H1 (cell line): ENCODE results near the gene ORC3. TPM values are rescaled to one million over a fixed set of nuclear protein-coding genes. Genes with fewer than 3 reads are reported as not detected.

Source experiments
- CTCF ChIA-PET: fragments of 300-600 bp; sonication (Branson Sonifier 250); formaldehyde crosslinking; loops from one replicate; lab custom pipeline; 2021; ENCODE audit not compliant: partially characterized antibody; lab: Charles Lee
- POLR2A ChIA-PET: fragments of 300-600 bp; sonication (Branson Sonifier 250); formaldehyde crosslinking; loops from one replicate; lab custom pipeline; 2021; ENCODE audit warnings: inconsistent platforms; ENCODE audit not compliant: partially characterized antibody; lab: Charles Lee
- DNase-seq, 2 experiments: peaks; one replicate each; pipeline versions ENCODE4 v3.0.0 to v3.0.0-alpha.2; 2010 to 2022; ENCODE audit warnings: low spot score in 2 of 2, low read depth in 1 of 2, mixed read lengths in 1 of 2
- FAIRE-seq: peaks from 2 replicates; lab custom pipeline; 2011; peaks lifted over from hg19 to GRCh38; lab: Jason Lieb, UNC
- H2AFZ ChIP-seq: 2 replicates; pipeline ENCODE4 v1.8.1; 2012; ENCODE audit warnings: low read length, inconsistent platforms
- H2AK5ac ChIP-seq: 2 replicates; pipeline ENCODE4 v1.6.1; 2013; ENCODE audit warnings: low read depth, low read length
- H2BK120ac ChIP-seq: replicated peaks from 2 replicates; pipeline ENCODE3; 2013; ENCODE audit warnings: low read depth, low read length, inconsistent platforms
- H2BK12ac ChIP-seq: 2 replicates; pipeline ENCODE4 v1.6.1; 2013; ENCODE audit warnings: low read depth, low read length
- H2BK15ac ChIP-seq: 2 replicates; pipeline ENCODE4 v1.6.1; 2013; ENCODE audit warnings: low read length
- H2BK20ac ChIP-seq: 2 replicates; pipeline ENCODE4 v1.6.1; 2013; ENCODE audit warnings: low read length
- H2BK5ac ChIP-seq: 2 replicates; pipeline ENCODE4 v1.6.1; 2013; ENCODE audit warnings: low read depth, low read length
- H3K14ac ChIP-seq: 2 replicates; pipeline ENCODE4 v1.6.1; 2013; ENCODE audit warnings: inconsistent platforms; ENCODE audit not compliant: insufficient read length
- H3K18ac ChIP-seq: 2 replicates; pipeline ENCODE4 v1.6.1; 2013; ENCODE audit warnings: low read length; ENCODE audit errors: extremely low read depth
- H3K23ac ChIP-seq: 2 replicates; pipeline ENCODE4 v1.6.1; 2013; ENCODE audit warnings: inconsistent platforms; ENCODE audit not compliant: insufficient read length
- H3K23me2 ChIP-seq: 2 replicates; pipeline ENCODE4 v1.6.1; 2013; ENCODE audit warnings: low read depth, low read length
- H3K27ac ChIP-seq: 2 replicates; pipeline ENCODE4 v1.6.1; 2011; ENCODE audit warnings: low read depth, low read length, inconsistent platforms
- H3K27me3 ChIP-seq, 4 experiments: replicated peaks in 1 of 4; 1 replicate in 1 of 4; 2 replicates in 3 of 4; pipeline versions ENCODE4 v1.6.1 to v1.8.1; 2011 to 2013; ENCODE audit warnings: low read length in 3 of 4, mild to moderate bottlenecking in 3 of 4, inconsistent platforms in 2 of 4, mixed read lengths in 2 of 4, moderate library complexity in 1 of 4; ENCODE audit not compliant: control insufficient read depth in 3 of 4, insufficient read depth in 3 of 4; ENCODE audit errors: extremely low read depth in 1 of 4
- H3K36me3 ChIP-seq, 4 experiments: 2 replicates each; pipeline versions ENCODE4 v1.6.1 to v1.8.1; 2011 to 2013; ENCODE audit warnings: mild to moderate bottlenecking in 4 of 4, low read length in 3 of 4, moderate library complexity in 2 of 4, control low read depth in 1 of 4, inconsistent platforms in 1 of 4; ENCODE audit not compliant: insufficient read depth in 4 of 4, control insufficient read depth in 2 of 4
- H3K4ac ChIP-seq: replicated peaks from 2 replicates; pipeline ENCODE3; 2013; ENCODE audit warnings: low read length, low read depth, mixed read lengths, inconsistent platforms; ENCODE audit not compliant: insufficient read length
- H3K4me1 ChIP-seq, 4 experiments: replicated peaks in 1 of 4; 1 replicate in 1 of 4; 2 replicates in 3 of 4; pipeline versions ENCODE4 v1.6.1 to v1.8.1; 2011 to 2013; ENCODE audit warnings: low read length in 3 of 4, inconsistent platforms in 2 of 4, mixed read lengths in 1 of 4; ENCODE audit not compliant: insufficient read depth in 4 of 4, control insufficient read depth in 3 of 4
- H3K4me2 ChIP-seq, 2 experiments: 2 replicates each; pipeline versions ENCODE4 v1.6.1 to v1.8.1; 2011 to 2013; ENCODE audit warnings: low read depth in 2 of 2, low read length in 2 of 2, control low read depth in 1 of 2, inconsistent platforms in 1 of 2, mild to moderate bottlenecking in 1 of 2; ENCODE audit not compliant: insufficient read depth in 1 of 2
- H3K4me3 ChIP-seq, 4 experiments: fragments of 200-600, 300-600 bp in 1 of 4; sonication (generic), shearing (Covaris generic), sonication (Bioruptor Twin) in 1 of 4; 2 replicates each; pipeline versions ENCODE4 v1.5.1 to v1.8.1; 2011 to 2016; ENCODE audit warnings: low read length in 4 of 4, low read depth in 3 of 4, control low read depth in 2 of 4, inconsistent platforms in 2 of 4, mild to moderate bottlenecking in 2 of 4, mixed read lengths in 1 of 4, moderate library complexity in 1 of 4; ENCODE audit not compliant: insufficient read depth in 2 of 4; ENCODE audit errors: extremely low read depth in 1 of 4
- H3K56ac ChIP-seq: replicated peaks from 2 replicates; pipeline ENCODE3; 2013; ENCODE audit warnings: low read depth, mild to moderate bottlenecking, mixed read lengths, low read length, inconsistent platforms; ENCODE audit not compliant: insufficient read length
- H3K79me1 ChIP-seq: 2 replicates; pipeline ENCODE4 v1.6.1; 2013; ENCODE audit warnings: low read depth, low read length, control low read depth
- H3K79me2 ChIP-seq, 2 experiments: 2 replicates each; pipeline versions ENCODE4 v1.6.1 to v1.8.1; 2012 to 2013; ENCODE audit warnings: low read length in 2 of 2, mild to moderate bottlenecking in 2 of 2, inconsistent platforms in 1 of 2; ENCODE audit not compliant: insufficient read depth in 2 of 2, control insufficient read depth in 1 of 2
- H3K9ac ChIP-seq, 4 experiments: replicated peaks in 1 of 4; 1 replicate in 1 of 4; 2 replicates in 3 of 4; pipeline versions ENCODE4 v1.6.1 to v1.8.1; 2011 to 2013; ENCODE audit warnings: low read depth in 3 of 4, low read length in 3 of 4, control low read depth in 2 of 4, mild to moderate bottlenecking in 2 of 4, moderate library complexity in 2 of 4, inconsistent platforms in 1 of 4; ENCODE audit errors: extremely low read depth in 1 of 4
- H3K9me3 ChIP-seq, 2 experiments: 2 replicates each; pipeline versions ENCODE4 v1.6.1 to v1.8.1; 2012 to 2013; ENCODE audit warnings: mild to moderate bottlenecking in 2 of 2, moderate library complexity in 2 of 2, control low read depth in 1 of 2, inconsistent platforms in 1 of 2, low read depth in 1 of 2, low read length in 1 of 2, mixed read lengths in 1 of 2; ENCODE audit not compliant: insufficient read depth in 2 of 2
- H4K20me1 ChIP-seq, 2 experiments: replicated peaks in 1 of 2; 2 replicates each; pipeline versions ENCODE3 to v1.8.1; 2011 to 2013; ENCODE audit warnings: inconsistent platforms in 2 of 2, low read length in 2 of 2, mild to moderate bottlenecking in 1 of 2; ENCODE audit not compliant: insufficient read depth in 2 of 2, control insufficient read depth in 1 of 2
- H4K5ac ChIP-seq: 2 replicates; pipeline ENCODE4 v1.6.1; 2013; ENCODE audit warnings: low read length, low read depth, mixed read lengths, inconsistent platforms; ENCODE audit not compliant: insufficient read length
- H4K8ac ChIP-seq: 2 replicates; pipeline ENCODE4 v1.8.0; 2013; ENCODE audit warnings: mild to moderate bottlenecking, moderate library complexity, low read length, inconsistent platforms; ENCODE audit not compliant: insufficient read depth; ENCODE audit errors: extremely low read depth
- H4K91ac ChIP-seq: replicated peaks from 2 replicates; pipeline ENCODE3; 2013; ENCODE audit warnings: low read length, mixed read lengths, inconsistent platforms; ENCODE audit not compliant: insufficient read length
- ASH2L ChIP-seq: fragments of 200-600, 300-600 bp; sonication (generic); IDR thresholded peaks from one replicate; pipeline ENCODE4 v1.7.1; 2017; ENCODE audit warnings: low read length
- BACH1 ChIP-seq: IDR thresholded peaks from 2 replicates; pipeline ENCODE4 v1.6.1; 2012; ENCODE audit warnings: low read length, improper control_type of control experiment
- CEBPB ChIP-seq: IDR thresholded peaks from 2 replicates; pipeline ENCODE4 v1.6.1; 2012; ENCODE audit warnings: low read depth, low read length
- EP300 ChIP-seq, 2 experiments: IDR thresholded peaks; 1 replicate in 1 of 2; 2 replicates in 1 of 2; pipeline ENCODE4 v1.6.1; 2011 to 2012; ENCODE audit warnings: low read depth in 2 of 2, low read length in 2 of 2, mild to moderate bottlenecking in 2 of 2, borderline replicate concordance in 1 of 2, inconsistent platforms in 1 of 2, moderate library complexity in 1 of 2
- JUND ChIP-seq: IDR thresholded peaks from 2 replicates; pipeline ENCODE4 v1.6.1; 2011; ENCODE audit warnings: mild to moderate bottlenecking, improper control_type of control experiment, low read length
- KDM5A ChIP-seq: fragments of 200-600 bp; IDR thresholded peaks from 2 replicates; pipeline ENCODE4 v1.7.1; 2012; ENCODE audit warnings: mild to moderate bottlenecking, low read length, inconsistent platforms, mixed read lengths
- POLR2AphosphoS5 ChIP-seq: IDR thresholded peaks from 2 replicates; pipeline ENCODE4 v1.6.1; 2011; ENCODE audit warnings: low read depth, low read length
- RBBP5 ChIP-seq: IDR thresholded peaks from 2 replicates; pipeline ENCODE4 v1.7.1; 2012; ENCODE audit warnings: low read depth, mild to moderate bottlenecking, inconsistent platforms, low read length, moderate library complexity, borderline replicate concordance
- RXRA ChIP-seq: IDR thresholded peaks from 2 replicates; pipeline ENCODE4 v1.6.1; 2011; ENCODE audit warnings: low read depth, mild to moderate bottlenecking, low read length, moderate library complexity; ENCODE audit not compliant: insufficient read depth
- SAP30 ChIP-seq: fragments of 300-600 bp; sonication (generic); IDR thresholded peaks from 2 replicates; pipeline ENCODE4 v1.7.1; 2012; ENCODE audit warnings: low read length, moderate library complexity, mild to moderate bottlenecking, inconsistent platforms; ENCODE audit not compliant: insufficient read depth, insufficient replicate concordance
- SIRT6 ChIP-seq: IDR thresholded peaks from one replicate; pipeline ENCODE4 v1.7.1; 2012; ENCODE audit warnings: low read length, inconsistent platforms
- SP1 ChIP-seq: IDR thresholded peaks from 2 replicates; pipeline ENCODE4 v1.6.1; 2011; ENCODE audit warnings: low read depth, low read length
- SP2 ChIP-seq: IDR thresholded peaks from 2 replicates; pipeline ENCODE4 v1.6.1; 2012; ENCODE audit warnings: mild to moderate bottlenecking, low read length, inconsistent platforms
- SP4 ChIP-seq: IDR thresholded peaks from 2 replicates; pipeline ENCODE4 v1.6.1; 2012; ENCODE audit warnings: low read length, inconsistent platforms
- SUZ12 ChIP-seq: fragments of 200-600 bp; sonication (generic); IDR thresholded peaks from 2 replicates; pipeline ENCODE4 v1.6.1; 2012; ENCODE audit warnings: mild to moderate bottlenecking, inconsistent platforms, low read length, moderate library complexity, mixed read lengths
- WGBS, 2 experiments: shearing (Covaris generic) in 1 of 2; methylation state at CpG; one replicate each; pipeline versions ENCODE4 v1.1.6 to v1.1.7; 2013 to 2015; ENCODE audit warnings: low lambda C conversion rate in 2 of 2, mixed read lengths in 2 of 2, inconsistent platforms in 1 of 2, low coverage in 1 of 2, missing lambda C conversion rate in 1 of 2; ENCODE audit not compliant: insufficient replicate concordance in 2 of 2, insufficient coverage in 1 of 2, insufficient read length in 1 of 2; ENCODE audit errors: extremely low coverage in 1 of 2, missing lambda C conversion rate in 1 of 2; 5-methylcytosine and 5-hydroxymethylcytosine counted together
- polyA plus RNA-seq, 7 experiments: library from polyadenylated mRNA; depleted of rRNA in 3 of 7; stranded (reverse) in 5 of 7; unstranded in 2 of 7; fragments of >200 nt in 5 of 7; fragments of 200-250 nt in 2 of 7; gene quantifications; 1 replicate in 5 of 7; 2 replicates in 1 of 7; 4 replicates in 1 of 7; pipeline versions ENCODE4 v1.2.1 to v1.2.3, GENCODE V29; 2011 to 2013; ENCODE audit warnings: missing spikeins in 2 of 7, mixed read lengths in 2 of 7
- total RNA-seq: library from RNA; stranded (reverse); fragmentation: NEBNext Ultra II Directional; extraction: Animal tissue kit (Norgen Biotek cat#: 25700); gene quantifications from 2 replicates; pipeline ENCODE4 v1.2.1, GENCODE V29; 2021
- TF ChIP-seq, protein P1 (sequence below): IDR thresholded peaks from 2 replicates; pipeline ENCODE4 v1.6.1; 2012; ENCODE audit warnings: inconsistent platforms

Gene ORC3
- total and polyA plus RNA-seq, 2 of the 8 experiments (the other 6 are each of a cell fraction or from before 2014, with no cell fraction given): 35.9 to 60.9 TPM

DNA sequence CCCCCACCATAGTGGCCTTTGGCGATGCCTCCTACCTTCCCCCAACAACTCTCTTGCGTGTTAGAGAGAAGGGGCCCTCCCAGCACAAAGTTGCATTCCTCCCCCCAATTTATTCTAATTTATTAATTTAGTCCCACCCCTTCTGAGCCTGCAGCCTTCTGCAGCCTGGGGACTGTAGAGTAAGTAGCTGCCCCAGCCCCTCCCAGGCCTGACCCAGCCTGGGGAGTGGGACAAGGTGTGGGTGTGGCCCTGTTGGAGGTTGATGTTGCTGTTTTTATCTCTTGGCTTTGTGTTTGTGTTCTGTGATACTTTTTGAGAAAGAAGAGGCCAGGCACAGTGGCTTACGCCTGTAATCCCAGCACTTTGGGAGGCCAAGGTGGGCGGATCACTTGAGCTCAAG, 49.4 kb downstream of the ORC3 start:
- ChIA-PET CTCF (no interaction called here), POLR2A (no interaction called here)
- H2BK5ac ChIP-seq: no peak overlapping the region
- no peak for TF ChIP-seq SP1
- TF ChIP-seq RBBP5: no peak
- TF ChIP-seq SAP30: no peak
- no peak for TF ChIP-seq EP300 (IDR thresholded peaks at IDR 0.05; ENCODE audit: borderline replicate concordance in 1 of 2, low read depth in 2 of 2, low read length in 2 of 2)
- no peak for TF ChIP-seq JUND
- TF ChIP-seq BACH1: no peak
- TF ChIP-seq, protein P1, sequence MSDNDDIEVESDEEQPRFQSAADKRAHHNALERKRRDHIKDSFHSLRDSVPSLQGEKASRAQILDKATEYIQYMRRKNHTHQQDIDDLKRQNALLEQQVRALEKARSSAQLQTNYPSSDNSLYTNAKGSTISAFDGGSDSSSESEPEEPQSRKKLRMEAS: no peak
- TF ChIP-seq ASH2L: no peak
- no peak for TF ChIP-seq SIRT6
- no peak for TF ChIP-seq SP2
- TF ChIP-seq POLR2AphosphoS5: no peak
- TF ChIP-seq SUZ12: no peak
- no peak for TF ChIP-seq CEBPB
- TF ChIP-seq KDM5A: no peak
- TF ChIP-seq RXRA: no peak
- TF ChIP-seq SP4: no peak

More for the DNA sequence above, 49.4 kb downstream of the ORC3 start:
- Histone ChIP-seq H3K23ac (no peak overlapping the region), H2AFZ (no peak overlapping the region), H4K91ac (no peak overlapping the region), H3K56ac (no peak overlapping the region), H3K4ac (no peak overlapping the region), H3K27ac (no peak overlapping the region), H4K5ac (no peak overlapping the region), H3K27me3 (no peaks in the 10 kb centered on the region), H4K8ac (no peak overlapping the region), H3K18ac (no peak overlapping the region), H3K9ac (no peak overlapping the region), H3K9me3 (no peaks in the 10 kb centered on the region), H2AK5ac (no peak overlapping the region), H3K4me1 (peaks cover 0 to 3% (median 0%) of the 10 kb centered on the region in 4 experiments; a peak in 1 of 7 replicates), H2BK120ac (no peak overlapping the region), H3K36me3 (peaks cover 0 to 28% (median 15%) of the 10 kb centered on the region in 4 experiments), H3K4me2 (no peak overlapping the region), H3K79me2 (no peaks in the 10 kb centered on the region), H3K23me2 (no peaks in the 10 kb centered on the region), H2BK12ac (no peak overlapping the region), H3K4me3 (no peak overlapping the region), H2BK15ac (no peak overlapping the region), H3K79me1 (no peaks in the 10 kb centered on the region), H2BK20ac (no peak overlapping the region), H4K20me1 (peaks cover 0 to 3% of the 10 kb centered on the region in 2 experiments), H3K14ac (no peak overlapping the region)
- WGBS, 2 experiments: 91% methylated on average over 4 of the region's 4 CpGs; no CpG with 5 or more reads in 1 of the 2 experiments
- no peak for DNase-seq
- no peak for FAIRE-seq
